ENCODE measurements around the gene CSTF2T. TPM values are rescaled to one million over a fixed set of nuclear protein-coding genes. Genes with fewer than 3 reads are reported as not detected.

The CSTF2T gene
- total and polyA plus RNA-seq, 2 of the 13 experiments (the other 11 are each of a cell fraction or from before 2014, with no cell fraction given) = 1.4 to 7.2 TPM

GRCh38 chr10:51718804-51719291, 19.5 kb upstream of the CSTF2T start:
- no peak overlapping the region for H3K27ac ChIP-seq (ENCODE audit: extremely low read length, insufficient read depth, low read length)
- no peak for FAIRE-seq
- CTCF ChIA-PET (ENCODE audit: low intra/inter-chr PET ratio, low total read pairs) = no interaction called here
- no peaks in the 10 kb centered on the region for H3K79me2 ChIP-seq (ENCODE audit: insufficient read depth, low read length)
- ATAC-seq = no peak
- TF ChIP-seq ZNF614 (CRISPR knock-in tag; IDR thresholded peaks at IDR 0.05; ENCODE audit: borderline replicate concordance) = no peak
- TF ChIP-seq ZNF430 (CRISPR knock-in tag; IDR thresholded peaks at IDR 0.05) = no peak
- TF ChIP-seq ZNF552 (CRISPR knock-in tag; IDR thresholded peaks at IDR 0.05; ENCODE audit: borderline replicate concordance) = no peak
- no peak for TF ChIP-seq ZFP91 (CRISPR knock-in tag; IDR thresholded peaks at IDR 0.05; ENCODE audit: borderline replicate concordance)
- no peak for TF ChIP-seq MTA1 (CRISPR knock-in tag; IDR thresholded peaks at IDR 0.05; ENCODE audit: borderline replicate concordance)
- TF ChIP-seq ZFP37 (CRISPR knock-in tag; IDR thresholded peaks at IDR 0.05; ENCODE audit: borderline replicate concordance) = no peak
- TF ChIP-seq KMT2B (CRISPR knock-in tag; IDR thresholded peaks at IDR 0.05) = no peak
- no peak for TF ChIP-seq EEA1 (CRISPR knock-in tag; IDR thresholded peaks at IDR 0.05; ENCODE audit: borderline replicate concordance)
- TF ChIP-seq SP140L (CRISPR knock-in tag; IDR thresholded peaks at IDR 0.05; ENCODE audit: borderline replicate concordance) = no peak
- no peak overlapping the region for H2AFZ ChIP-seq (ENCODE audit: low read length)
- H4K20me1 ChIP-seq (ENCODE audit: insufficient read depth, low read length) = no peaks in the 10 kb centered on the region
- no peak overlapping the region for H3K4me3 ChIP-seq (replicated peaks in 1 of 3; ENCODE audit: insufficient read depth in 1 of 3, low read depth in 2 of 3, low read length in 3 of 3)
- no peaks in the 10 kb centered on the region for H3K4me1 ChIP-seq (ENCODE audit: insufficient read depth, low read length)
- H3K4me2 ChIP-seq (ENCODE audit: low read depth, low read length) = no peak overlapping the region
- in situ Hi-C loops (cut with HindIII; ENCODE audit: extremely low pct_ligation_motif_present, low pct_unique_long_range_greater_than_20kb) (no loop called here), intact Hi-C loops (cut with micrococcal nuclease; ENCODE audit: unreplicated experiment) (no loop called here)
- H3K9me3 ChIP-seq (ENCODE audit: low read length) = no peaks in the 10 kb centered on the region
- no peaks in the 10 kb centered on the region for H3K36me3 ChIP-seq (replicated peaks in 1 of 2; ENCODE audit: control insufficient read depth in 1 of 2, insufficient read depth in 2 of 2, low read length in 2 of 2)
- no peaks in the 10 kb centered on the region for H3K27me3 ChIP-seq (ENCODE audit: control insufficient read depth in 1 of 2, insufficient read depth in 2 of 2, low read length in 2 of 2)
- H3K9ac ChIP-seq (ENCODE audit: insufficient read depth, low read depth, low read length) = no peak overlapping the region
- BruUV-seq (replicated peaks) = no TSS peak
- POLR2A ChIA-PET = no interaction called here
- DNase-seq (ENCODE audit: low spot score) = no peak
